Ectodermal cell (in vitro differentiated cells): Measurements from ENCODE around the gene GP1BA.

Experiments
- H3K27ac ChIP-seq: 2 replicates; pipeline ENCODE4 v1.7.0; 2013; ENCODE audit warnings: mild to moderate bottlenecking, low read depth, low read length; ENCODE audit not compliant: insufficient read depth, poor library complexity, severe bottlenecking
- H3K27me3 ChIP-seq: 2 replicates; pipeline ENCODE4 v1.7.0; 2013; ENCODE audit warnings: mild to moderate bottlenecking, low read length; ENCODE audit not compliant: insufficient read depth, control insufficient read depth, poor library complexity, severe bottlenecking
- H3K36me3 ChIP-seq: one replicate; pipeline ENCODE4 v1.7.0; 2013; ENCODE audit warnings: low read length; ENCODE audit not compliant: control insufficient read depth, insufficient read depth
- H3K4me1 ChIP-seq: one replicate; pipeline ENCODE4 v1.7.0; 2013; ENCODE audit warnings: low read length; ENCODE audit not compliant: control insufficient read depth, insufficient read depth
- H3K4me3 ChIP-seq: 2 replicates; pipeline ENCODE4 v1.7.0; 2013; ENCODE audit warnings: low read depth, low read length, control low read depth; ENCODE audit not compliant: insufficient read depth
- H3K9me3 ChIP-seq: 2 replicates; pipeline ENCODE4 v1.7.0; 2013; ENCODE audit warnings: mild to moderate bottlenecking, low read length, moderate library complexity; ENCODE audit not compliant: control insufficient read depth
- WGBS, 2 experiments: methylation state at CpG; one replicate each; pipeline ENCODE4 v1.1.7; 2013; ENCODE audit warnings: missing lambda C conversion rate in 2 of 2; 5-methylcytosine and 5-hydroxymethylcytosine counted together

GP1BA gene

DNA sequence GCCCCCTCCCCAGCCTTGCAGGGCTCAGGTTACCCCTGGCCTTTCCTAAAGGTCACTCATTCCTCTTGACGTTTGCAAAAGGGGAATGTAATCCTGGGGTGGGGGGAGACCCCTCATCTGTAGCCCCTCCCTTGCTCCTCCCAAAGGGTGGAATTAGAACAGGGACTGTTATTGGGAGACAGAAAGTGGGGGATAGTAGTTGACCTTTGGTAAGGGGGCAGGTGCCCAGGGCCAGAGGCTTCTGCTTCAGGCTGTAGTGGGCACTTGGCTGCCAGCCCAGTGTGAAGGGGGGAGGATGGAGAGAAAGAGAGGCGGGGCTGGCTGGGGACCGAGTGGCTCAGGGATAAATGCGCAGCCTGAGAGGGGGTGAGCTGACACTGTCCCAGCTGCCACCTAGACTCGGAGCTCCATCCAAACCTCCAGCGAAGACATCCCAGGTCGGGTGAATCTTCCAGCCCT, 18.7 kb downstream of the GP1BA start, which contains the start of gene ENO3:
ENO3 (plus strand) TSS at position 374 of the 459 bp plus-strand sequence. CDS start 711 bp downstream, outside the sequence.
- Histone ChIP-seq H3K4me3 (peak within 1 kb of the TSS; percentile 97), H3K36me3 (no peaks in the 10 kb centered on the region), H3K9me3 (no peaks in the 10 kb centered on the region), H3K27me3 (no peaks in the 10 kb centered on the region), H3K27ac (peak within 1 kb of the TSS; percentile 91), H3K4me1 (peaks cover 25% of the 10 kb centered on the region)
- 14 to 19% methylated on average over 7 of the region's 7 CpGs for WGBS, 2 experiments

- 76 to 78% methylated on average over 3 of the region's 3 CpGs for WGBS, 2 experiments
- Histone ChIP-seq H3K27ac (no peak overlapping the region), H3K4me1 (peaks cover 21% of the 10 kb centered on the region), H3K36me3 (no peaks in the 10 kb centered on the region), H3K9me3 (no peaks in the 10 kb centered on the region), H3K4me3 (peak overlapping the region; percentile 97), H3K27me3 (no peaks in the 10 kb centered on the region)
Observed at GRCh38 chr17:4951486-4951885, 19.4 kb downstream of the GP1BA start.

DNA sequence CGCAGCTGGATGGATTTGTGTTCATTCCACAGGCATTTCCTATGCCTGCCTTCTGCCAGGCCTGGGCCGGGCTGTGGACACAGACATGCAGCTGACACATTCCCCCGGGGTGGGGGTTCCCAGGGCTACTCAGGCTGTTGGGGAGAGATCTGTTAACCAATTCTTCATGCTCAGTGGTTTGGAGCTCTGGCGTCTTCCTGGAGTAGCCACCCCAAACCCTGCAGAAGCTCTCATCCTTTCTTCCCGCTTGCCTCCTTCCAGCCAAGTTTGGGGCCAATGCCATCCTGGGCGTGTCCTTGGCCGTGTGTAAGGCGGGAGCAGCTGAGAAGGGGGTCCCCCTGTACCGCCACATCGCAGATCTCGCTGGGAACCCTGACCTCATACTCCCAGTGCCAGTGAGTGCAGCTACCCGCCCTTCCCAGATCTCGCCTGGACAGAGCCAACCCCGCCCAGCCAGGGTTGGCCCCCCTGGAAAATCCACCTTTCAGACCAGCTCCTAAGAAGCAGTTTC, 21.4 kb downstream of the GP1BA start:
- Histone ChIP-seq H3K27ac (no peak overlapping the region), H3K9me3 (no peaks in the 10 kb centered on the region), H3K27me3 (no peaks in the 10 kb centered on the region), H3K36me3 (no peaks in the 10 kb centered on the region), H3K4me3 (no peak overlapping the region), H3K4me1 (peaks cover 17% of the 10 kb centered on the region)
- 92 to 93% methylated on average over 14 of the region's 14 CpGs for WGBS, 2 experiments

- 96 to 97% methylated on average over 8 of the region's 8 CpGs for WGBS, 2 experiments
- H3K4me3 ChIP-seq: no peak overlapping the region
Observed at GRCh38 chr17:4955091-4955490, 23.0 kb downstream of the GP1BA start.

GRCh38 chr17:4956493-4957061, 24.5 kb downstream of the GP1BA start:
- 84% methylated on average over 10 of the region's 10 CpGs for WGBS, 2 experiments
- Histone ChIP-seq H3K27me3 (no peaks in the 10 kb centered on the region), H3K4me1 (peaks cover 10% of the 10 kb centered on the region), H3K4me3 (no peak overlapping the region), H3K36me3 (peaks cover 7% of the 10 kb centered on the region), H3K27ac (no peak overlapping the region), H3K9me3 (no peaks in the 10 kb centered on the region)

More at GRCh38 chr17:4955091-4955490, 23.0 kb downstream of the GP1BA start:
- Histone ChIP-seq H3K4me1 (peaks cover 17% of the 10 kb centered on the region), H3K27me3 (no peaks in the 10 kb centered on the region), H3K9me3 (no peaks in the 10 kb centered on the region), H3K36me3 (peaks cover 7% of the 10 kb centered on the region), H3K27ac (no peak overlapping the region)

GRCh38 chr17:4958102-4958501, 26.0 kb downstream of the GP1BA start:
- Histone ChIP-seq H3K4me3 (no peak overlapping the region), H3K9me3 (no peaks in the 10 kb centered on the region), H3K36me3 (peaks cover 7% of the 10 kb centered on the region), H3K27me3 (no peaks in the 10 kb centered on the region), H3K27ac (no peak overlapping the region), H3K4me1 (peaks cover 3% of the 10 kb centered on the region)
- WGBS, 2 experiments: 91 to 93% methylated on average over 3 of the region's 3 CpGs

GRCh38 chr17:4959261-4959965, 27.3 kb downstream of the GP1BA start:
- H3K27me3 ChIP-seq: no peaks in the 10 kb centered on the region
- H3K4me1 ChIP-seq: no peaks in the 10 kb centered on the region
- H3K27ac ChIP-seq: no peak overlapping the region
- no peaks in the 10 kb centered on the region for H3K9me3 ChIP-seq
- peaks cover 7% of the 10 kb centered on the region for H3K36me3 ChIP-seq
- WGBS, 2 experiments: 93 to 94% methylated on average over 18 of the region's 18 CpGs
- H3K4me3 ChIP-seq: no peak overlapping the region

DNA sequence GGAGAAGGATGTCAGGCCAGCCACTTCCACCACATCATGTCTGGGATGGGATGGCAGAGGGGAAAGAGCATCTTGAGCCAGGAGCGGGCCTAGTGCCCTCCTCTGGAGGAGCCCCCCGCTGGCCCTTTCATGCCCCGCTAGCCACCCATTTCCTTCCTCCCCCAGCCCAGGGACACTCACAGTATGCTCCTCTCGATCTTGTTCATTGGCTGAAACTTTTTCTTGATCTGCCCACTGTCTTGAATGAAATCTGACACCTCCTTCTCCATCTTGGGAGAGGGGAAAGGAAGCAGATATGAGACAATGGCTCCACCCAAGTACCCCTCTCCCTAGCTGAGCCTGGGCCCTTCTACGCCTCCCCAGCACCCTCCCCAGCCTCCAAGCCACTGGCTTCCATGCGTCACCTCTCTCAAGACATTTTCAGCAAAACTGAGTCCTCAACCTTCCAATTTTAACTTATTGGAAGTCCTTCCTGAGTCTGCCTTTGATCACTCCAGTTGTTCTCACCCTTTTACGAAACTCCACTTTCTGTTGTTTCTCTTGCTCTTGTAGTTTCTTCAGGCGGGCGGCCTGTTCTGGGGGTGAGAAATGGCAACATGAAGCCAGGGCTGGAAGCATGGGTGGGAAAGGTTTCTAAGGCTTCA, 28.3 kb downstream of the GP1BA start:
- H3K36me3 ChIP-seq: peaks cover 7% of the 10 kb centered on the region
- H3K4me1 ChIP-seq: no peaks in the 10 kb centered on the region
- H3K4me3 ChIP-seq: no peak overlapping the region
- no peak overlapping the region for H3K27ac ChIP-seq
- H3K9me3 ChIP-seq: no peaks in the 10 kb centered on the region
- 71 to 77% methylated on average over 9 of the region's 9 CpGs for WGBS, 2 experiments
- no peaks in the 10 kb centered on the region for H3K27me3 ChIP-seq

GRCh38 chr17:4965311-4965986, 33.4 kb downstream of the GP1BA start:
- Histone ChIP-seq H3K9me3 (no peaks in the 10 kb centered on the region), H3K27me3 (no peaks in the 10 kb centered on the region), H3K4me1 (no peaks in the 10 kb centered on the region), H3K27ac (no peak overlapping the region), H3K4me3 (no peak overlapping the region), H3K36me3 (no peaks in the 10 kb centered on the region)
- 95 to 96% methylated on average over 13 to 15 of the region's 15 CpGs for WGBS, 2 experiments
